ENCODE data around the gene CDC25C.

Gene CDC25C

DNA sequence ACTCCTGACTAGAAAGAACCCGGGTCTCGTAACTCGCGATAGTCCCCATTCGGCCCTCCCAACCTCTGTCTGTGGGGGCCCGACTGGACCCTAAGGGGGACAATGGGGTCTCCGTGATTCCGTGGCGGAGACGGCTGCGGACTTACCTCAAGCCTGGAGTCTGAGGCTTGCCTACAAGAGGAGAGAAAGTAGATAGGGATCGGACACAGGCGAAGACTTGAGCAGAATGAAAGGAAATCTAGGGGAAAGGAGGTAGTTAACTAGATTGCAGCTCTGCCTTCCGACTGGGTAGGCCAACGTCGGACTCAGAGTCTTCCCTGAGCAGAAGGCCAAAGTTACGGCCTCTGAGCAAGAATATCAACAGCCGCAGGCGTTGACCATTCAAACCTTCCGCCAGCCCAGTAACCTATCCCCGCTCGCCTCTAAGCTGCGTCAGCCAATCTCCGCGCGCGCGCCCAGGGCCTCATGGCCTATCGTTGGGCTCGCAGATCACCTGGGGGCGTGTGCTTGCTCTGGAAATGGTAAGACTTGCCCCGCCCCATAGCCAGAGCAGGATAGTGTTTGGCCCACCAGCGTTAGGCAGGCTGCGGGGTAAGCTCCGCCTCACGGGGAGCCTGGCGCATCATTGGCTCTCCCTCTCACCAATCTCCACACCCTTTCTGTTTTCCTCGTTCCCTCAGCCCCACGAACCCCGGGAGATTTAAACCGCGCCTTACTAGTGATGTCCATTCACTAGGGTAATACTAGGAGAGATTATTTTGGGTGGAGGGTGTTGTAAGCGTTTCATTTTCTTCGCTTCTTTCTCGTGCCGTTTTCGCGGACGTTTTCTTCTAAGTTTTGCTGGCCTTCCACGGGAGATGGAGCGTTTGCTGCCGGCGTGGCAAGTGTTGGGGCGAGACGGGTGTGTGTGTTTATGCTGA, at the start of gene CDC25C:
Gene CDC25C (minus strand): TSS at position 356 of the 920 bp plus-strand sequence. CDS start 624 bp downstream, outside the sequence.
- DNase-seq, result peak; percentile 98

DNA sequence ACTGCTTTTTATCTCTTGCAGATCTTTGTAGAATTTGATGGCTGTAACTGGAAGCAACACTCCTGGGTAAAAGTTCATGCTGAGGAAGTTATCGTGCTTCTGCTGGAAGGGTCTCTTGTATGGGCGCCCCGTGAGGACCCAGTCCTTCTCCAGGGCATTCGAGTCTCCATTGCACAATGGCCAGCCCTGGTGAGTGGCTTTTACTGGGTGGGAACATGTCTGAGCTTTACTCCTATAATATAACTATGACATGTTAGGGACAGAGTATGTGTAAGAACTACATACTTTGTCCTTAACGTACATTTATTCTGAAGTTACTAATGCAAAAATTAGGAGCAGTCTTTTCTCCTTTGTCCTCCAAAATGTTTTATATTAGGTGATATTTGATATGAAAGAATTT, 41.0 kb upstream of the CDC25C start:
- no peak for DNase-seq

DNA sequence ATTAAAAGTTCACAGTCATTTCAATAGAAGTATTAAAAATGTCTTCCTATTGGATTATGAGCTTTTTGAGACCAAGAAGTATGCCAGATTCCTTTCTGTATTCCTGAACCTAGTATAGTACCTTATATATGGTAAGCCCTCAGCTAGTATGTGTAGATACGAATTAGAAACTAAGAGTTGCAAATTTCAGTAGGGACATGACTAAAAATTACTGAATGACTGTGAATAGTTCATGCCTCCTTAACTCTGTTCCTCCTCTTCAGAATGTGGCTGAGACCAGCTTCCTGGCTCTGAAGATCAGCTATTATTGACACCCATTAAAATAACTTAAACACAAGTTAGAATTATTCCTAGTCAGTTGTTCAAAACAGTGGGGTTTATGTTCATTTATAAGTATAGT, 40.6 kb upstream of the CDC25C start:
- DNase-seq, result no peak

DNA sequence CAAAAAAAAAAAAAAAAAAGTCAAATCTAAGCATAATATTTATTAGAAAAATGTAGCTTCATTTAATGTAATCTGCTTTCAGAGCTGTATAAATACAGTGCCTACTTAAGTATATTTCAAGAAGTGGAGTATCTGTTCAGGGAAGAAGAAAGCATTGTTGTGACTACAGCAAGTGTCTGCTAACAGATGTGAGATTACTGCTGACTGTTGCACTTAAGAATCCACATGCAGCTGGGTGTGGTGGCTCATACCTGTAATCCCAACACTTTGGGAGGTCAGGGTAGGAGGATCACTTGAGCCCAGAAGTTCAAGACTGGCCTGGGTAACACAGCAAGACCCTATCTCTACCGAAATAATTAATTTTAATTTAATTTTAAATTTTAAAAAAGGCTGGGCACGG, 39.9 kb upstream of the CDC25C start:
- DNase-seq, result no peak

DNA sequence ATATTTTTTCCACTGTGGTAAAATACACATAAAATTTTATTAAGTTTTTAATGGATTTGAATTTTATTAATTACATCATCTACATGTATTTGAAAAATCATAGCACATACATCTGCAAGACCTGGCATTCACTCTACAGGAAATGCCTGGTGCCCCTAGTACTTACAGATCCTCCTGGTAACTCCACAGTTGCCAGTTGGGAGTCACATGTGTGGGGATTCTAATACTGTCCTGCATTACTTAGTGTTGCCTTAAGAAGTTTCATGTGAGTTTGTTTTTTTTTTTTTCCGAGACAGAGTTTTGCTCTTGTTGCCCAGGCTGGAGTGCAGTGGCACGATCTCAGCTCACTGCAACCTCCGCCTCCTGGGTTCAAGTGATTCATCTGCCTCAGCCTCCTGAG, 38.9 kb upstream of the CDC25C start:
- DNase-seq, result no peak

DNA sequence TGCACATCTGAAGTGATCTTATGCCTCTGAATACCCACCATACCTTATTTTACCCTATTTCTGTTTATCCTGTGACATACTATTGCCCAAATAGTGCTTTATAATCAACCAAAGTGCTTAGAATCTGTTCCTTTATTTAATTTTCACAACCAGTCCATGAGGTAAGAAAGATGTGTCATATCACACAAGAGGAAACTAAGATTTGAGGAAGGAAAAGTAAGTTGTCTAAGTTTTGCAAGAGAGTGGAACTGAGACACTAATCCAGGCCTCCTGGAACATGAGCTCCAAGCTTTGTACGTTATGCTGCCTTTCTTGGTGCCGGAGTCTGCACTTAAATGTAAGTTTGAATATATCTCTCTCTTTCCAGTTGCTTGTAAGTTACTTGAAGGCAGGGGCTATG, 38.1 kb upstream of the CDC25C start:
- DNase-seq, result no peak

DNA sequence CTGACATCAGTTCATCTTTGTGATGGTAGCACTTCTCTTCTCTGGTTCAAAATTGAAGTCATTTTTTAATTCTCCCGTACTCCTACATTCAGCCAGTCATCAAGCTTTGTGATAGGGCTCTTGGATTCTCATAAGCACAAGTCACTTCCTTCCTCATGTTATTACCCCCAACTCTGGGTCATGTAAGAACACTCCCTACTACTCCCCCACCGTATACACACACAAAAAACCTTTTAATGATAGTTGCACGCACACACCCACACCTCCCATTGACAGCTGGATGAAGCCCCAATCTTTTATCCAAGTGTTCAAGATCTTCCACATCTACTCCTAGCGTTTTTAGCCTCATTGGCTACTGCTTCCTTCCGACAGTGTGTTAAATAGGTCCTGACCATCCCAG, 37.7 kb upstream of the CDC25C start:
- DNase-seq, result no peak

DNA sequence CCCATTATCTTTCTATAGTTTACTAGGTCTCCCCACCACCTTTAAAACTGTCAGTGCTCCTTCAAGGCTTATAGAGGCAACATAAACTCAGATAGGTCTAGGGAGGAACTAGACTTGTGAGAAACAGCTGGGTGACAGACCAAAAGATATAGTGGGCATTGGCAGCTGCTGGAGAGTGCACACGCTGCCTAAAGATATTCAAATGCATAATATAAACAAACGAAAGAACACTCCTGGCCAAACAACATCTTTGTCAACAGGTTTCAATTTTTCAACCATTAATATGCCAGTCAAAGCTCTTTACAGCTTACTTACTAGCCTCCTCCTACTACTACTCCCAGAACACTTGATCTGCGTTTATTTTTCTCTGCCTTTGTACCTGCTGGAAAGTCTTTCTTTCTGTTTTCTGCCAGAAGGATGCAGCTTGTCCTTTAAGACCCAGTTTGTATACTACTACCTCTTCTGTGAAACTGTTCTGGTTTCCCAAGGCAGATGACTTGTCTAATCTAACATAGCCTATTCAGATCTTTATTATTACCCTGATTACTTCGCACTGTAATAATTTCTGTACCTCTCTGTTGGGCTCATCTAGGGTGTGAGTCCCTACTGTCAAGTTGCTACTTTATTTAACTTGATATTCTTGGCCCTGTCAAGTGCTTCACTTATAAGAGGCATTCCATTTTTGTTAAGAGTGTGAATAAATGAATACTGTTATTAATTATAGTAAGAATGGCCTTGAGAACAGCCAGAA, 35.2 kb upstream of the CDC25C start:
- no peak for DNase-seq

DNA sequence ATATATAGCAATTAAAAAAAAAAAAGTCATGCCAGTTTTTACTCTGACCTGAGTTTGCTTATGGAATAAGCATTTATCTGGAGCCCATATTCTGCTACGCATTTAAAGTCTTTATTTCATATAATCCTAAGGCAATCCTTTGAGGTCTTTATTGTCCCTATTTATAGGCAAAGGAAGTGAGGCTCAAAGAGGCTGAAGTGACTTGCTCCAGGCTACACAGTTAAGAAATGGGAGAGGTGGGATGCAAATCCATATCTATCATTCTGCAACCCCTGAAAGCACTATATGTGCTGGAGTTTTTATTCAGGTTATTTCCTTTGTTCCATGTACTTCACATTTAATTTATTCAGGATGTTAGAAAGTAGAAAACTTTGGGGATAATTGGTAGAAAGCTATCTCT, 33.0 kb upstream of the CDC25C start:
- DNase-seq, result no peak

DNA sequence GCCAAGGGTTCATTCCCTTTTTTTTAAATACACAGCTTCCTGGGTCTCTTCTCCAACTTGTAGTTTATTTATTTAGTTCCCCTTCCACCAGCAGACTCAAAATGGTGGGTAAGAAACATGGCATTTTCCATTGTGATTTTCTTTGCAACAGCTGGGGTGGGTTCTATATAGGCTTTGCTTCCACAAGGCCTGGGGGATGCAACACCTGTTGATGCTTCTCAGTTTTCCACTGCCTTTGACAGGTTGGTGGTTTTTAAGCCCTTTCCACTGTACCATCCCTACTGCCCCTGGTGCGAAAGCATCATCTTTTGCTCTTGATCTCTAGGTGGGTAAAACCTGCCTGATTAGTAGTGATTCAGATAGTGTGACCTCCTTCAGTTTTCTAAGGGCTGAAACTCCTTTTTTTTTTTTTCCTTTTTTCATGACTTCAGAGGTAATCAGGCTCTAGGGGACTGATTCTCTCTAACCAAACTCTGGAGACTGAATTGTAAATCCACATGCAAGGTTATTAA, 29.4 kb upstream of the CDC25C start:
- DNase-seq, result no peak

DNA sequence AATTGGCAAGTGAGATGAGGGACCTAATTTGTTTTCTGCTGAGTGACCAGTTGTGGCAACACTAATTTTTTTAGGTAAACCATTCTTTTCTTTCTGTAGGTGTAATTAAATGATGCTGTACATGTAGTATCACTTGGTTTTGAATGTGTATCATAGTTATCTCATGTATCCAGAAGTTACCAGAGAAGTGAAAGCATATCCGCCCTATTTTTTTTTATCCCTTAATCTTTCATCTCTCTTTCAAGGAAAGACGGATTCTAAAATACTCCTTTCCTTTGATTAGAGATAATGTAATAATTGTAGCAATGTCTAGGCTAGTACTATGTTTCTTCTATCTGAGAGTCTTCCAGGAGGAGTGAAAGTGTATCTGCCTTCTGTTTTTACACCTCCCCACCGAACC, 28.0 kb upstream of the CDC25C start:
- no peak for DNase-seq

DNA sequence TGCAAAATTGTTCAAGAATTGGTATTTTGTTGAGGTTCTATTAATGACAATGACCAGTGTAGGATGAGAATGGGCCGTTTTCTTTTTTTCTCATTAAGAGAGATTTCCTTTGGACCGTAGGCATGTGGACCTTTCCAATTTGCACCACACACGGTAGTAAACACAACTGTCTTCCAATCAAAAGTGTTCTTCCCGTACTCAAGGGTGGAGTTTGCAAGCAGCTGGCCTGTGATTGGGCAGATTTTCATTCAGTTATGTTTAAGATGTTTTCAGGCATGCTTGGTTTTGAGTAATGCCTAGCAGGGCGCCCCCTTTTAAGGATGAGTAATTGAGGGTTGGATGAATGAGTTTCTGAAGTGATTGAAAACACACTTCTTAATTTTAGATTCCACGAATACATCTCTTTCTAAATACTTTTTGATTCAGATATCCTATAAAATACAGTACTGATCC, 23.3 kb upstream of the CDC25C start:
- peak; percentile 57 for DNase-seq

DNA sequence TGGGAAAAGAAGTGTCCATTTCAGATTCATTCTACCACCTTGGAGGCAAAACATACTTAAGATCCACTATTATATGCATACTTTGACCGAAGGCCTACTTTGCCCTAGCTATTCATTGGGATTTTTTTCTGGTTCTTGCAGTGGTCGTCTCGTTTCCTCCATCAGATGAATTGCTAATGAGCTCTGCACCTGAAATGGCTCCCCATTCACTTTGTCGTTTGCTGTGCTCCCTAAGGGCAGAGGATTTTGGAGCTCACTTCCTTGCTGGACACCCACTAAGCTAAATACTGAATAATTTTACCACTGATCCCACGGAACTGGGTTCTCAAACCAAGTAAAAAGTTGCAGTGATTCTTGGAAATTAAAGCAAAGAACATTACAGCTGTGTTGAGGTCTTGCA, 22.8 kb upstream of the CDC25C start:
- no peak for DNase-seq

DNA sequence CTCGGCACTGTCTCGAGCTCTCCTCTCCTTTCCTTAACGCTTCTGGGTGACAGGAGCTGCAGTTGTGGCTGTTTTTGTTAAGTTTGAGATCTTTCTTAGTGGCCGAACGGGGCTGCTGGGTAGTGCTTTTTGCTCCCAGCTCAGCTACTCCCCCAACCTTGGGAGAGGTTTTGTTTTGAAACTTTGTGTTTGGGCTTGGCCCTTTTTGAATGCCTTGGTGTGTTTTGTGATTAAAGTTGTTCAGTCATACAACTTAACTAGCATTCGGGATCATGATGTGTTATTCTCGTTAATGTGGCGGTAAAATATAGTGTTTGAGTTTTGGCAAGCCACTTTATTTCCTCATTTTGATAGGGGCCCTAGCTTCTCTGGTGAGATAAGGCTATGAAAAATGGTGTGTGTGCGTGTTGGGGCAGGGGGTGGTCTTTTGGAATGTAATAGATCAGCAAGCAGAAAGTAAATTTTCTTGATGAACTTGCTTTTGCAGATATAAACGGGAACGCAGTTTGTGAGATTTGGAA, 22.0 kb upstream of the CDC25C start:
- no peak for DNase-seq

DNA sequence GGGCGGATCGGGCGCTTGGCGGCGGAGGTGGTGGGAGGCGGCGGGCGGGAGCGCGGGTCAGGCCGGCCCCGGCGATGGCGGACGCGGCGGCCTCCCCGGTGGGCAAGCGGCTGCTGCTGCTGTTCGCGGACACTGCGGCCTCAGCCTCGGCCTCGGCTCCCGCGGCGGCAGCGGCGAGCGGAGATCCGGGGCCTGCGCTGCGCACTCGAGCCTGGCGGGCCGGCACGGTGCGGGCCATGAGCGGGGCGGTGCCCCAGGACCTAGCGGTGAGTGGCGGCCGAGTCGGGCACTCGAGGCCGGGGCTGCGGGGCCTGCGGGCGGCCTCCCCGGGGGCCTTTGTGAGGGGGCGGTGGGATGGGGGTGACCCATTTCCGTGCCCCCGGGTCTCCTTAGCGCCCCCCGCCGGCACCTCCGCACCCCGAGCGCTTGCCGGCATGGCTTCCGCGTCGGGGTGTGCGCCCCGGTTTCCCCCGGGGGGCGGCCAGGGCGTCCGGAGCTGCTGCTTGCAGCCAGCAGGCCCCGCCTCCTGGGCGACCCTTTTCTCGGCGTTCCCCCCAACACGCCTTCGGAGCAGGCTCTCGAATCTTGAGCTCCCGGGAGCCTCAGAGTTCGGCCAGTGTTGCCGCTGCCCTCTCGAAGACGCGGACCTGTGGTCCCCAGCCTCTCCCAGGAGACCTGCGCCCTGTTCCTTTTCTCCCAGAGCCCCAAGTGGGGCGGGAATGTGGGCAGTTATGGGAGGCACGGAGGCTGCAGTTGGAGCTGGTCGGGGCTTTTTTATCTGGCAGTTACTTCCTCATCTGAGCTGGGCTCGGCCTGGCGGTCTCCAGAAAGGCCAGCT, 21.3 kb upstream of the CDC25C start:
- DNase-seq, result peak; percentile 76

DNA sequence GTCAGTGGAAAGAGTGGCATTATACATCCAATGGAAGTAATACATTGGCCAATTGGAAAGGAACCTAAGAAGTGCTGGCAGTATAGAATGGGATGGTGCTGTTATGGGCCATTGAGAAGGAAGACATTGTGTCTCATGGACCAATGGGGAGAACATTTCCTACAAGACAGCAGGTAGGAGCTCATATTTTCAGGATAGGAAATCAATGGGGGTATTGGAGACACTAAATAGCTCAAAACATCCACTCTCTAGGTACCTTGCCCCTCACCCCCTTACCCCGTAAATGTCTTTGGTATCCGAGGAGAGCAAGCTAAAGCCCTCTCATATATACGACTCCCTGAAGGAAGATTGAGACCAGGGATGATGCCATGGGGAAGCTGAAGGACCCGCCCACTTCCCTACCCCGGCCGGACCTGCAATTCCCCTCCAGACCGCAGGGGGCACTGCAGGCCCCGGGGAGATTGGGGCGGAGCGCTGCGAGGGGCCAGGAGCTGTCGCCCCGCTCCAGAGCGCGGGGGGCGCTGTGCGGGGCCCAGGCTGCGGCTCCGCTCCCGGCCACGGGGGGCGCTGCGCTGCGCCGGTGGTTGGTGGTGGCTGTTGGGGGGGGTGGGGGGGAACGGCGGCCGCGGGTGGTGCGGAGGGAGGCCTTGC, 20.6 kb upstream of the CDC25C start, which contains the start of gene KDM3B:
Gene KDM3B (plus strand): TSS at position 615 of the 651 bp plus-strand sequence. CDS start 111 bp downstream, outside the sequence.
- DNase-seq, result peak; percentile 91

DNA sequence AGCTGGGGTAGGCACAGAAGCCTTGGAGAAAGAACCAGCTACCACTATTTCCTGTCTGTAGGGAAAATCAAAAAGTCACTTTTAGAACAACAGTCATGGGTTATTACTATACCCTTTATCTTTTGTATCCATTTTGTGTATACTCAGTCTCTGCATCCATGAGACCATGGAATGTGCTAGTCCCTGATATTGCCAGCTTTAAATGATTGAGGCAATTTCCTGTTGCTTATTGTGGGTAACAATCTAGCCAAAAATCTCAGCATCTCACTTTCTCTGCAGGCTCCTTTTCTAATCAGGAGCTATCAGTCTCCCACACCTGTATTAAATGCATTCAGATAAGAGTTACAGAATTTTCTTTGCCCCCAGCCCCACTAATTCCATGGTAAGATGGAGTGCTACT, 19.9 kb upstream of the CDC25C start:
- no peak for DNase-seq

DNA sequence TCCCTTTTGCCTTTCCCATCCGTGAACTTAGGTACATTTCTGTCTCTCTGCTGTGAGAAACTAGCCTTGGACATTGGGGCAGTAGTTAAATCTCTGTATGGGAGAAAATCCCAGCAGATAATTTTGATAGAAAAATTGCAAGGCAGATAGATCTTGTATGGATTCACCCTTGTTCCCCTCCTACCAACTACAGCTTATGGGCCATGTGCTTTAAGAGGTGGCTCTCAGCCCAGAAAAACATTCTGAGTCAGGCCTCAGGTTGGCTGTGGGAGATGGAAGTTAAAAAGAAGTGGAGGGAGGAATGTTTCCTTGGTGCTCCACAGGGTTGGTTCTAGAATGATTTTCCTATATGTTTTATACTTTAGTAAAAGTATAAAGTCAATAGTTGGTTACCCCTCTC, 19.5 kb upstream of the CDC25C start:
- no peak for DNase-seq

DNA sequence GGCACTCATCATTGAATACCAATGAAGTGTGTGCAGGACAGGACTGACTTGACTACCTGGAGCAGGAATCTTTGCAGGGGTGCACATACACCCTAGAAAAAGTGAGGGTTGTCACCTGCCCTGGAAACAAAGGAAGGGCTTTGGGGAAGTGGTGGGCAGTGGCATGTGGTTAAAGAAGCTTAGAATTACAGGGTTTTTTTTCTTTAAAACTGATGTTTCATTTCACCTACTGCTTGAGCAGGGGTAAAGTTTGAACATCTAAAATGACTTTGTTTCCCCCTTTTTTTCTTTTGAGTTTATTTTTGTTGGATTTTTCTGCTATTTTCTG, 18.9 kb upstream of the CDC25C start:
- no peak for DNase-seq

DNA sequence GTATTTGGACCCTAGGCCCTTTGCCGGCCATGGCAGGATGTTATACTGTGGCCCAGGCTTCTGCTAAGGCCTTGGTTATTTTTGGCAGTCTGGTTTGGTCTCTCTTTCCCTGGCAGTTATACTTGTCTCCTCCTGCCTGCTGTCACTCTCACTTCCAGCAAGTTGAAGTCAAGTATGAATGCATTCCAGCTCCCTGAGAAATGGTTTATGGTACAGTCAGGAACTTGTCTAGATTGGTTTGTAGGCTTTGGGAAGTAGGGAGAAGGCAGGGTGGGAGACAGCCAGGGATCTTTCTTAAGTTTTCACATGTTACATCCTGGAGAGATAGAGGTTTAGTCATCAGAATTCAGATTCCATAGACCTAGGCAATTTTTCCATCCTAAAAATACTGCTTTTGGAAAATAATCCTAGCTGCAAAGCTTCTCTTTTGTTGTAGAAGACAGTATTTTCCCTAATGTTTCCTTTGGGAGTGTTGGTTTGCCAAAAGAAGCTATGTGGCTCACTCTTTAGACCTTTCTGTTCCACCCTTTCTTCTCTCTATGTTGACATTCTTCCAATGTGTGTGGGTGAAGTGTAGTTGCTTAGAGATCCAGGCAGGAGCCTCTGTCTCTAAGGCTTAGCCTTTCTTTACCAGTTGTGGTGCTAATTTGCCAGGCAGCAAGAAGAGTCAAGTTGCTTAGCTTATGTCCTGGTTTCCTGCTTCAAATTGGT, 18.4 kb upstream of the CDC25C start:
- no peak for DNase-seq

DNA sequence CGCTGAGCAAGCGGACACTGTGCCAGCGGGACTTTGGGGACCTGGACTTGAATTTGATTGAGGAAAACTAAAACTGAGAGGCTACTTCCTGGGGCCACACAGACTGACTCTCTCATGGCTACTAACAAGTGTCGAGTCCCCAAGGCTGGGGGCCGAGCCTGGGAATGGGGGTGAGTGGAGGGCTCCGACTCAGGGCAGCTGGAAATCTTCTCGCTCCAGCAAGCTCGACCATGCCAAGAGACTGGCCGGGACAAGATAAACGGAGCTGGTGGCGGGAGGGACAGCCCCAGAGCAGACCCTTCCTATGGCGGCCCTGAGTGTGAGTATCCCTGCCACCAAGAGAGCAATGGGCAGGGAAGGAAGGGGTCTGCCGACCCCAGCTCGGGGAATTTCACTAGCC, 15.3 kb upstream of the CDC25C start:
- no peak for DNase-seq

Measured in activated naive CD4-positive, alpha-beta T cell treated with anti-CD3 and anti-CD28 coated beads, Interleukin-2, amount 50 U/mL, for 16 hours (primary cell).